ENCODE results near the gene GLCCI1. TPM values are rescaled to one million over a fixed set of nuclear protein-coding genes. Genes with fewer than 3 reads are reported as not detected.
A peak's percentile ranks its signal among the peaks of the same experiment; 100 is the strongest.

GLCCI1 gene
- total and polyA plus RNA-seq, 10 of the 15 experiments (the other 5 are each of a cell fraction or from before 2014, with no cell fraction given) = 12.6 to 92.0 (median 27.6) TPM

DNA sequence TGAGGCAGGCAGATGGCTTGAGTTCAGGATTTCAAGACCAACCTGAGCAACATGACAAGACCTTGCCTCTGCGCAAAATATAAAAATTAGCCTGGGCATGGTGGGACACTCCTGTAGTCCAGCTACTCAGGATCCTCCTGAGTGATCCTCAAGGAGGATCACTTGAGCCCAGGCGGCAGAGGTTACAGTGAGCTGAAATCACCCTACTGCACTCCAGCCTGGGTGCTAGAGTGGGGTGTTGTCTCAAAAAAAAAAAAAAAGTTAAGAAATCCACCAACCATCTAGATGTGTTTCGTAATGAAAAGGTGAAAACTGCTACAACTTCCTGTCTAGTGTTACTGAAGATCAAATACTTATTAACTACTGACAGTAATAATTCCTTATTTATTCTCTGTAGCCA, 8.1 kb downstream of the GLCCI1 start:
- H3K9me3 ChIP-seq (replicated peaks; ENCODE audit: control insufficient read depth, insufficient read depth, low read length) = peaks cover 2% of the 10 kb centered on the region; the same call in 2 of the 3 replicates
- POLR2A ChIA-PET = interaction anchor here (0.7 to 3.6 kb wide), 10 partner anchors 10 to 214 kb away, joined by 3 to 25 read pairs (median 3); no protein-coding TSS in a partner anchor
- in situ Hi-C loops (cut with MboI) (no loop called here), intact Hi-C loops (cut with micrococcal nuclease; ENCODE audit: unreplicated experiment) (no loop called here)
- H4K20me1 ChIP-seq (ENCODE audit: control insufficient read depth, insufficient read depth) = peaks cover 4% of the 10 kb centered on the region
- 0 out of 2 replicates have a peak, but pooled peaks have one; percentile 59 for TF ChIP-seq WRNIP1 (IDR thresholded peaks at IDR 0.05; ENCODE audit: borderline replicate concordance, low read depth, low read length)
- TF ChIP-seq POLR2AphosphoS2 (IDR thresholded peaks at IDR 0.05; ENCODE audit: low read depth, low read length) = 0 out of 2 replicates have a peak, but pooled peaks have one; percentile 23
- no peak for TF ChIP-seq RB1 (IDR thresholded peaks at IDR 0.05; ENCODE audit: borderline replicate concordance)
- TF ChIP-seq BHLHE40 (IDR thresholded peaks at IDR 0.05; ENCODE audit: borderline replicate concordance in 1 of 2, low read depth in 2 of 2, low read length in 1 of 2) = no peak
- peak; percentile 76 for TF ChIP-seq ZNF384 (IDR thresholded peaks at IDR 0.05; ENCODE audit: borderline replicate concordance, low read depth, low read length)
- no peak overlapping the region for H3K9ac ChIP-seq (ENCODE audit: control insufficient read depth, insufficient read depth, low read length)
- peaks cover 0 to 6% of the 10 kb centered on the region in 2 experiments; a peak in 2 of 4 replicates for H3K36me3 ChIP-seq (ENCODE audit: control insufficient read depth in 2 of 2, insufficient read depth in 2 of 2, low read length in 1 of 2)
- FAIRE-seq (no peak), DNase-seq (ENCODE audit: low read depth, low spot score) (no peak), ATAC-seq (peak; percentile 43)
- peaks cover 4% of the 10 kb centered on the region; the same call in 1 of the 2 replicates for H3K4me1 ChIP-seq (ENCODE audit: control insufficient read depth, insufficient read depth, low read length)
- WGBS (ENCODE audit: insufficient coverage, insufficient replicate concordance, low lambda C conversion rate, missing lambda C conversion rate) = 61% methylated on average over 3 of the region's 3 CpGs
- H3K79me2 ChIP-seq (ENCODE audit: control insufficient read depth, insufficient read depth, low read length) = peaks cover 98% of the 10 kb centered on the region
- H3K4me2 ChIP-seq (ENCODE audit: control insufficient read depth, insufficient read depth) = peak overlapping the region; percentile 58
- H3K27ac ChIP-seq (ENCODE audit: control insufficient read depth, insufficient read depth) = 0 out of 2 replicates have a peak overlapping the region, but pooled peaks have one; percentile 2
- H3K27me3 ChIP-seq (replicated peaks in 1 of 2; ENCODE audit: control insufficient read depth in 2 of 2, insufficient read depth in 2 of 2, low read length in 1 of 2) = no peaks in the 10 kb centered on the region
- SMC1A ChIA-PET (ENCODE audit: uncharacterized antibody, unreplicated experiment) = interaction anchor here (0.7 to 5.7 kb wide), 26 partner anchors 10 to 296 kb away, joined by 3 to 41 read pairs (median 4); partner anchors contain the start of gene GLCCI1
- CTCF ChIA-PET = interaction anchor here (0.6 to 2.1 kb wide), 9 partner anchors 9 to 289 kb away, joined by 3 to 9 read pairs (median 4); no protein-coding TSS in a partner anchor
- H3K4me3 ChIP-seq = no peak overlapping the region
- no TSS peak for BruUV-seq (replicated peaks)
- H2AFZ ChIP-seq (ENCODE audit: control insufficient read depth, low read depth, low read length) = no peak overlapping the region
- RAD21 ChIA-PET (ENCODE audit: unreplicated experiment) = interaction anchor here (0.7 to 5.1 kb wide), 27 partner anchors 9 to 986 kb away, joined by 3 to 25 read pairs (median 5); partner anchors contain the start of gene GLCCI1
